Measurements from ENCODE around the gene APP. TPM values are rescaled to one million over a fixed set of nuclear protein-coding genes. Genes with fewer than 3 reads are reported as not detected.
A peak's percentile ranks its signal among the peaks of the same experiment; 100 is the strongest.

The APP gene
- total RNA-seq, 1 experiment from 2014 or later: 560 TPM

DNA sequence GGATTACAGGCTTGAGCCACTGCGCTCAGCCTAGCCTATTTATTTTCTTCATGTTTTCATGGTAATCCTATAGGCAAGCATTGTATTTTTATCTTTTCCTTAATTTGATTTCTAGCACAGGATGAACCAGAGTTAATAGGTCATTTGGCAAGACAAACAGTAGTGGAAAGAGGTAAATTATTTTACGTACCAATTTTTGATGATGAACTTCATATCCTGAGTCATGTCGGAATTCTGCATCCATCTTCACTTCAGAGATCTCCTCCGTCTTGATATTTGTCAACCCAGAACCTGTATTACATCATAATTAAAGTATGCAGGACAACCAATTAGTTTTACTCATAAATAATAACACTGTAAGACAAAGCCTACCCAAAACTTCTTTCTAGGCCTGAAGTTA is 273.2 kb downstream of the APP start:
- Mint-ChIP-seq H3K27ac (peak overlapping the region; percentile 63), H3K36me3 (peaks cover 71% of the 10 kb centered on the region), H3K4me1 (peaks cover 9% of the 10 kb centered on the region; the same call in 1 of the 2 replicates), H3K4me3 (no peak overlapping the region), H3K27me3 (ENCODE audit: low read depth) (no peaks in the 10 kb centered on the region), H3K9me3 (peaks cover 6% of the 10 kb centered on the region)
- DNase-seq (ENCODE audit: low spot score): no peak
- ChIA-PET CTCF (no interaction called here), POLR2A (no interaction called here)
- TF ChIP-seq ELF4 (CRISPR knock-in tag; IDR thresholded peaks at IDR 0.05; ENCODE audit: low read depth): no peak
- no peak for TF ChIP-seq FOXK1 (CRISPR knock-in tag; IDR thresholded peaks at IDR 0.05)
- no peak for TF ChIP-seq USF1 (CRISPR knock-in tag; IDR thresholded peaks at IDR 0.05)
- no peak for TF ChIP-seq ZNF219 (CRISPR knock-in tag; IDR thresholded peaks at IDR 0.05; ENCODE audit: borderline replicate concordance)
- no peak for TF ChIP-seq PRRX2 (CRISPR knock-in tag; IDR thresholded peaks at IDR 0.05)
- no peak for TF ChIP-seq NR1H2 (CRISPR knock-in tag; IDR thresholded peaks at IDR 0.05)
- TF ChIP-seq ESRRA (CRISPR knock-in tag; IDR thresholded peaks at IDR 0.05; ENCODE audit: borderline replicate concordance): no peak
- no peak for TF ChIP-seq RELA (CRISPR knock-in tag; IDR thresholded peaks at IDR 0.05; ENCODE audit: borderline replicate concordance)
- TF ChIP-seq, protein P1, sequence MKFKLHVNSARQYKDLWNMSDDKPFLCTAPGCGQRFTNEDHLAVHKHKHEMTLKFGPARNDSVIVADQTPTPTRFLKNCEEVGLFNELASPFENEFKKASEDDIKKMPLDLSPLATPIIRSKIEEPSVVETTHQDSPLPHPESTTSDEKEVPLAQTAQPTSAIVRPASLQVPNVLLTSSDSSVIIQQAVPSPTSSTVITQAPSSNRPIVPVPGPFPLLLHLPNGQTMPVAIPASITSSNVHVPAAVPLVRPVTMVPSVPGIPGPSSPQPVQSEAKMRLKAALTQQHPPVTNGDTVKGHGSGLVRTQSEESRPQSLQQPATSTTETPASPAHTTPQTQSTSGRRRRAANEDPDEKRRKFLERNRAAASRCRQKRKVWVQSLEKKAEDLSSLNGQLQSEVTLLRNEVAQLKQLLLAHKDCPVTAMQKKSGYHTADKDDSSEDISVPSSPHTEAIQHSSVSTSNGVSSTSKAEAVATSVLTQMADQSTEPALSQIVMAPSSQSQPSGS (CRISPR knock-in tag; IDR thresholded peaks at IDR 0.05; ENCODE audit: borderline replicate concordance, low read depth): no peak
- no peak for TF ChIP-seq ZNF671 (CRISPR knock-in tag; IDR thresholded peaks at IDR 0.05)
- TF ChIP-seq ZNF138 (CRISPR knock-in tag; conservative IDR thresholded peaks at IDR 0.05): no peak
- TF ChIP-seq ZNF423 (CRISPR knock-in tag; IDR thresholded peaks at IDR 0.05): no peak
- no peak for TF ChIP-seq CBFB (CRISPR knock-in tag; IDR thresholded peaks at IDR 0.05; ENCODE audit: low read depth)
- no peak for TF ChIP-seq ZBTB21 (CRISPR knock-in tag; IDR thresholded peaks at IDR 0.05; ENCODE audit: borderline replicate concordance)
- TF ChIP-seq ZNF232 (CRISPR knock-in tag; IDR thresholded peaks at IDR 0.05): no peak
- TF ChIP-seq PRDM15 (CRISPR knock-in tag; IDR thresholded peaks at IDR 0.05): no peak
- TF ChIP-seq, protein P2, sequence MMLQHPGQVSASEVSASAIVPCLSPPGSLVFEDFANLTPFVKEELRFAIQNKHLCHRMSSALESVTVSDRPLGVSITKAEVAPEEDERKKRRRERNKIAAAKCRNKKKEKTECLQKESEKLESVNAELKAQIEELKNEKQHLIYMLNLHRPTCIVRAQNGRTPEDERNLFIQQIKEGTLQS (CRISPR knock-in tag; conservative IDR thresholded peaks at IDR 0.05): no peak
- TF ChIP-seq OVOL2 (CRISPR knock-in tag; IDR thresholded peaks at IDR 0.05; ENCODE audit: borderline replicate concordance): no peak
- no peak for ATAC-seq

GRCh38 chr21:25896501-25897056 is 274.0 kb downstream of the APP start:
- Mint-ChIP-seq H3K27ac (peak overlapping the region; percentile 55), H3K4me1 (0 out of 2 replicates have a peak, but pooled peaks cover 9% of the 10 kb centered on the region), H3K4me3 (no peak overlapping the region), H3K9me3 (peaks cover 6% of the 10 kb centered on the region), H3K27me3 (ENCODE audit: low read depth) (no peaks in the 10 kb centered on the region), H3K36me3 (peaks cover 69% of the 10 kb centered on the region)
- DNase-seq (ENCODE audit: low spot score) (no peak), ATAC-seq (no peak)
- CTCF ChIA-PET: interaction anchor here (0.6 to 1.5 kb wide), 7 partner anchors 12 to 836 kb away, joined by 3 to 7 read pairs (median 4); partner anchors contain the start of gene APP
- POLR2A ChIA-PET: no interaction called here
- TF ChIP-seq, protein P3, sequence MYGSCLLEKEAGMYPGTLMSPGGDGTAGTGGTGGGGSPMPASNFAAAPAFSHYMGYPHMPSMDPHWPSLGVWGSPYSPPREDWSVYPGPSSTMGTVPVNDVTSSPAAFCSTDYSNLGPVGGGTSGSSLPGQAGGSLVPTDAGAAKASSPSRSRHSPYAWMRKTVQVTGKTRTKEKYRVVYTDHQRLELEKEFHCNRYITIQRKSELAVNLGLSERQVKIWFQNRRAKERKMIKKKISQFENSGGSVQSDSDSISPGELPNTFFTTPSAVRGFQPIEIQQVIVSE (CRISPR knock-in tag; IDR thresholded peaks at IDR 0.05; ENCODE audit: borderline replicate concordance): no peak
- no peak for TF ChIP-seq SOX15 (CRISPR knock-in tag; IDR thresholded peaks at IDR 0.05)
- TF ChIP-seq NFATC4 (CRISPR knock-in tag; IDR thresholded peaks at IDR 0.05): no peak
- TF ChIP-seq, protein P4, sequence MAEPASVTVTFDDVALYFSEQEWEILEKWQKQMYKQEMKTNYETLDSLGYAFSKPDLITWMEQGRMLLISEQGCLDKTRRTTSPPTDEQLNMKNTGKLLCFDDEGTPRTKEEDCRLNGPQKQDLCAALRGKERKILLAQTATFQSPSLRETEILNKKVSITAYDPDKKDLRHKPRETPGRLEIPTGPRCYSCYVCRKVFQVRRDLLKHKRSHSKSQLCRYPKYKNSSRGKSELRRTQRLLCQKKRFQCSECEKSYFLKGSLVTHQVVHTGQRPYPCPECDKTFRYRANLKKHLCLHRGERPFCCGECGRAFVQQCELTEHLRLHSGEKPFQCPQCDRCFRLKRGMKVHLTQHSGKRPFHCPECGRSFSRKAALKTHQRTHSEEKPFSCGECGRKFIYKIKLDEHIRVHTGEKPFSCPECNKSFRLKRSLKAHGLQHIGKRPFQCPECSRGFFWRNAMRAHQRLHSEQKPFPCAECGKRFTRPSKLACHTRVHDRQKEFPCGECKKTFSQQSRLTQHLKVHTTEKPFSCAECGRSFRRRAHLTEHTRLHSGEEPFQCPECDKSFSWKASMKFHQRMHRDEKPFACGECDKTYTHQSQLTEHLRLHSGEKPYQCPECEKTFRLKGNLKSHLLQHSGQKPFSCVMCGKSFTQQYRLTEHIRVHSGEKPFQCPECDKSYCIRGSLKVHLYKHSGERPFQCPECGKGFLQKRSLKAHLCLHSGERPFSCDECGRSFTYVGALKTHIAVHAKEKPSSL (CRISPR knock-in tag; conservative IDR thresholded peaks at IDR 0.05): no peak
- TF ChIP-seq, protein P5, sequence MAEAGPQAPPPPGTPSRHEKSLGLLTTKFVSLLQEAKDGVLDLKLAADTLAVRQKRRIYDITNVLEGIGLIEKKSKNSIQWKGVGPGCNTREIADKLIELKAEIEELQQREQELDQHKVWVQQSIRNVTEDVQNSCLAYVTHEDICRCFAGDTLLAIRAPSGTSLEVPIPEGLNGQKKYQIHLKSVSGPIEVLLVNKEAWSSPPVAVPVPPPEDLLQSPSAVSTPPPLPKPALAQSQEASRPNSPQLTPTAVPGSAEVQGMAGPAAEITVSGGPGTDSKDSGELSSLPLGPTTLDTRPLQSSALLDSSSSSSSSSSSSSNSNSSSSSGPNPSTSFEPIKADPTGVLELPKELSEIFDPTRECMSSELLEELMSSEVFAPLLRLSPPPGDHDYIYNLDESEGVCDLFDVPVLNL (CRISPR knock-in tag; IDR thresholded peaks at IDR 0.05; ENCODE audit: borderline replicate concordance, low read depth): no peak
- no peak for TF ChIP-seq USF2 (CRISPR knock-in tag; IDR thresholded peaks at IDR 0.05)
